ENCODE data around the gene CFAP73. TPM values are rescaled to one million over a fixed set of nuclear protein-coding genes. Genes with fewer than 3 reads are reported as not detected.

Gene CFAP73
- total and polyA plus RNA-seq, 2 donors from 2014 or later = 0.52 to 2.4 TPM

DNA sequence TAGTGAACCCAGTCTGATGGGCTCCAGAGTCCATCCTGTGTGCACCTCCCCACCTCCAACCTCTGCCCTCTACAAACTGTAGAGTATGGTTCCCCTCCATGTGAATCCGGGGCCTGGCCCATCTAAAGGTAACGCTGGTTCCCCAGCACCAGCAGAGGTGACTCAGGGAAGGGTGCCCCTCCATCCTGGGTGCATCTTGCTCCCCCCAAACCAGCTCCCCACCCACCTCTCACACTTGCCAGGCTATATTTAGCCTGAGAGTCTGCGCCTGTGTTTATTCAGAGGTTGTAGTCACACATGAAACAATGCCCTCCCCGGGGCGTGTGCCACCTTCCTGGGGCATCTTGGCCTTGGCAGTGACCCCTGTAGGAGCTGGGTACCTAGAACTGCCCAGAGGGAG lies 40.2 kb upstream of the CFAP73 start:
- TF ChIP-seq CTCF (IDR thresholded peaks at IDR 0.05; ENCODE audit: borderline replicate concordance, extremely low read depth, insufficient read depth) = no peak
- intact Hi-C loops (cut with DNase I) = no loop called here
- no peak overlapping the region for H3K9ac ChIP-seq (ENCODE audit: low read length in 3 of 3)
- H3K4me1 ChIP-seq (ENCODE audit: control insufficient read depth in 2 of 3, insufficient read depth in 2 of 3, low read depth in 1 of 3, low read length in 3 of 3) = no peaks in the 10 kb centered on the region
- H3K27ac ChIP-seq (ENCODE audit: low read depth in 2 of 2, low read length in 2 of 2) = no peak overlapping the region
- no peaks in the 10 kb centered on the region for H3K9me3 ChIP-seq (ENCODE audit: control insufficient read depth in 2 of 3, insufficient read depth in 1 of 3, low read length in 3 of 3)
- H3K27me3 ChIP-seq (ENCODE audit: control insufficient read depth, insufficient read depth, low read length) = no peaks in the 10 kb centered on the region
- FAIRE-seq = no peak
- H3K4me3 ChIP-seq (ENCODE audit: low read length in 3 of 3) = no peak overlapping the region
- peak in 1 of 5 donors; percentile 33 for DNase-seq
- H3K36me3 ChIP-seq (ENCODE audit: control insufficient read depth in 2 of 3, insufficient read depth in 3 of 3, low read length in 3 of 3) = no peaks in the 10 kb centered on the region

DNA sequence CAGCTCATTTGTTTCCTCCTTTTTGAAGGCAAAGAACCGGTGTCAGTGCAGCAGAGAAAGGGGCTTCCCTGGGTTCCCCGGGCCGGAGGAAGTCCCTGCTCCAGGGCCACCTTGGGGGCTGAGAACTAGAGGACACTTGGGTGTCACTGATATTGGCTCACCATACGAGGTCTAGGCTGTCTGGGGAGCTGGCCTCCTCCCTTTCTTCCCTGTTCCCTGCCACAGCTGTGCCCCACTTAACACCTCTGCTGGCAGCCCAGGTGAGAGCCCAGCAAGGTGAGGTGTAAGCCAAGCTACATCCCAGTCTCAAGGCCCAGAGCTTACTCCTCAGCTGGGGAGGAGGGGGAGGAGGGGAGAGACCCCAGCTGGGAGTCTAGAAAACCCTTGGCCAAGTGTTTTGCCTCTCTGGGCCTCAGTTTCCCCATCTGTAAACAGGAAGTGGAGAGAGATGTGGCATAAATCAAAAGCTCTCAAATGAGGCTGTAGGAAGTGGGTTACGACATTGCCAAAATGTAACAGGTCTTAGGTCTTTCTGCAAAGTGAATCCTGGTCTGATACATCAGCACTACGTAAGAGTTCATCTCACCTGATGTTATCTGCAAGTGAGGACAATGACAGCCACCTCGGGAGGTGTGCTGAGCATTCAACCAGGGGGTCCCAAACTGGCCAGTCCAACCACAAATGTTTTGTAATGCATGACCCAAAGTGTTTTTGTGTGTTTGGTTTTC lies 39.5 kb upstream of the CFAP73 start:
- intact Hi-C loops (cut with DNase I) = no loop called here
- H3K4me1 ChIP-seq (ENCODE audit: control insufficient read depth in 2 of 3, insufficient read depth in 2 of 3, low read depth in 1 of 3, low read length in 3 of 3) = no peaks in the 10 kb centered on the region
- H3K27me3 ChIP-seq (ENCODE audit: control insufficient read depth, insufficient read depth, low read length) = no peaks in the 10 kb centered on the region
- no peak overlapping the region for H3K4me3 ChIP-seq (ENCODE audit: low read length in 3 of 3)
- no peak overlapping the region for H3K27ac ChIP-seq (ENCODE audit: low read depth in 2 of 2, low read length in 2 of 2)
- H3K9me3 ChIP-seq (ENCODE audit: control insufficient read depth in 2 of 3, insufficient read depth in 1 of 3, low read length in 3 of 3) = no peaks in the 10 kb centered on the region
- no peaks in the 10 kb centered on the region for H3K36me3 ChIP-seq (ENCODE audit: control insufficient read depth in 2 of 3, insufficient read depth in 3 of 3, low read length in 3 of 3)
- TF ChIP-seq CTCF (IDR thresholded peaks at IDR 0.05; ENCODE audit: borderline replicate concordance, extremely low read depth, insufficient read depth) = no peak
- FAIRE-seq = no peak
- no peak overlapping the region for H3K9ac ChIP-seq (ENCODE audit: low read length in 3 of 3)
- peak in 1 of 5 donors; percentile 30 for DNase-seq

DNA sequence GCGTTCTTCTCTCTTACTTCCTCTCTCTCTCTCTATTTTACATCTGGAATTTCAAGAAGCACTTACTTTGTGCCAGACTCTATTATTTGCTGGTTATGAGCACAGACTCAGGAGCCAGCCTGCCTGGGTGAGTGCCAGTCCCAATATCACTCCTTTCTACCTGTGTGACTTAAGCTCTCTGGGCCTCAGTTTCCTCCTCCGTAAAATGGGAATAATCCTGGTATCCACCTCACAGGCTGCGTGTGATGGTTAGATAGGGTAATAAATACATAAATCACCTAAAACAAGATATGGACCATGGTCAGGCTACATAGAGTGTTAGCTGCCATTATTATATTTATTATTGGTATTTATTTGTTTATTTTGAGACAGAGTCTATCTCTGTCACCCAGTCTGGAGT lies 38.3 kb upstream of the CFAP73 start:
- DNase-seq (no peak), FAIRE-seq (no peak)
- Histone ChIP-seq H3K9me3 (ENCODE audit: control insufficient read depth in 2 of 3, insufficient read depth in 1 of 3, low read length in 3 of 3) (no peaks in the 10 kb centered on the region), H3K27me3 (ENCODE audit: control insufficient read depth, insufficient read depth, low read length) (no peaks in the 10 kb centered on the region), H3K4me3 (ENCODE audit: low read length in 3 of 3) (no peak overlapping the region), H3K27ac (ENCODE audit: low read depth in 2 of 2, low read length in 2 of 2) (no peak overlapping the region), H3K36me3 (ENCODE audit: control insufficient read depth in 2 of 3, insufficient read depth in 3 of 3, low read length in 3 of 3) (no peaks in the 10 kb centered on the region), H3K9ac (ENCODE audit: low read length in 3 of 3) (no peak overlapping the region), H3K4me1 (ENCODE audit: control insufficient read depth in 2 of 3, insufficient read depth in 2 of 3, low read depth in 1 of 3, low read length in 3 of 3) (no peaks in the 10 kb centered on the region)
- intact Hi-C loops (cut with DNase I) = no loop called here
- no peak for TF ChIP-seq CTCF (IDR thresholded peaks at IDR 0.05; ENCODE audit: borderline replicate concordance, extremely low read depth, insufficient read depth)
